GM12878 (cell line): ENCODE results near the gene KLK3. TPM values are rescaled to one million over a fixed set of nuclear protein-coding genes. Genes with fewer than 3 reads are reported as not detected.

ENCODE experiments used
- ATAC-seq: fragments of 200-7000 bp; cut with Tn5 transposase; 3 replicates; pipeline ENCODE4 v1.9.1; 2020; ENCODE audit warnings: mild to moderate bottlenecking, moderate library complexity
- BruUV-seq: library from RNA; stranded (reverse); fragments of 400-500 nt; replicated peaks from 2 replicates; lab custom pipeline; 2021; lab: Mats Ljungman, UMichigan
- CTCF ChIA-PET: fragments of 300-600 bp; sonication (Branson Sonifier 250); formaldehyde crosslinking; extraction: SDS; loops from one replicate; lab custom pipeline; 2021; ENCODE audit warnings: inconsistent platforms; lab: Yijun Ruan, JAX
- POLR2A ChIA-PET: fragments of 350-600 bp; formaldehyde crosslinking; extraction: SDS; loops from one replicate; lab custom pipeline; 2021; ENCODE audit warnings: inconsistent platforms; lab: Charles Lee
- RAD21 ChIA-PET: fragments of 300-600 bp; sonication (Branson Sonifier 250); formaldehyde crosslinking; loops from one replicate; lab custom pipeline; 2023; ENCODE audit warnings: antibody characterized with exemption; ENCODE audit not compliant: unreplicated experiment; lab: Charles Lee
- SMC1A ChIA-PET: fragments of 300-600 bp; sonication (Branson Sonifier 250); formaldehyde crosslinking; loops from one replicate; lab custom pipeline; 2023; ENCODE audit not compliant: unreplicated experiment, uncharacterized antibody; lab: Charles Lee
- DNase-seq: peaks from one replicate; pipeline ENCODE4 v3.0.0-alpha.2; 2011; ENCODE audit warnings: low read depth, low spot score
- FAIRE-seq: peaks from 3 replicates; lab custom pipeline; 2011; peaks lifted over from hg19 to GRCh38; lab: Jason Lieb, UNC
- H2AFZ ChIP-seq: 2 replicates; pipeline ENCODE4 v1.6.0; 2011; ENCODE audit warnings: low read depth, low read length, control low read depth; ENCODE audit not compliant: control insufficient read depth
- H3K27ac ChIP-seq: 2 replicates; pipeline ENCODE4 v1.5.1; 2011; ENCODE audit warnings: control low read depth; ENCODE audit not compliant: control insufficient read depth, insufficient read depth
- H3K27me3 ChIP-seq, 2 experiments: replicated peaks in 1 of 2; 2 replicates each; pipeline versions ENCODE4 v1.6.0 to v1.6.1; 2011; ENCODE audit warnings: low read length in 1 of 2; ENCODE audit not compliant: control insufficient read depth in 2 of 2, insufficient read depth in 2 of 2
- H3K36me3 ChIP-seq, 2 experiments: 2 replicates each; pipeline ENCODE4 v1.5.1; 2011; ENCODE audit warnings: low read length in 1 of 2; ENCODE audit not compliant: control insufficient read depth in 2 of 2, insufficient read depth in 2 of 2
- H3K4me1 ChIP-seq: 2 replicates; pipeline ENCODE4 v1.6.1; 2011; ENCODE audit warnings: mild to moderate bottlenecking, low read length, moderate library complexity, mixed read lengths; ENCODE audit not compliant: control insufficient read depth, insufficient read depth
- H3K4me2 ChIP-seq: 2 replicates; pipeline ENCODE4 v1.6.0; 2011; ENCODE audit warnings: control low read depth; ENCODE audit not compliant: control insufficient read depth, insufficient read depth
- H3K4me3 ChIP-seq: fragments of 200-600 bp; sonication (generic); 2 replicates; pipeline ENCODE4 v1.5.1; 2016
- H3K79me2 ChIP-seq: 2 replicates; pipeline ENCODE4 v1.6.0; 2011; ENCODE audit warnings: low read length; ENCODE audit not compliant: control insufficient read depth, insufficient read depth
- H3K9ac ChIP-seq: 2 replicates; pipeline ENCODE4 v1.8.0; 2011; ENCODE audit warnings: low read length, control low read depth, mixed read lengths; ENCODE audit not compliant: control insufficient read depth, insufficient read depth
- H3K9me3 ChIP-seq: replicated peaks from 3 replicates; pipeline ENCODE4 v1.5.1; 2011; ENCODE audit warnings: mild to moderate bottlenecking, low read length; ENCODE audit not compliant: control insufficient read depth, insufficient read depth
- H4K20me1 ChIP-seq: 2 replicates; pipeline ENCODE4 v1.6.0; 2011; ENCODE audit not compliant: control insufficient read depth, insufficient read depth
- ATF3 ChIP-seq: IDR thresholded peaks from 2 replicates; pipeline ENCODE4 v1.6.1; 2011; ENCODE audit warnings: low read depth, mild to moderate bottlenecking, low read length, moderate library complexity, borderline replicate concordance; ENCODE audit errors: extremely low read depth
- BACH1 ChIP-seq: fragments of 450-650 bp; IDR thresholded peaks from 2 replicates; pipeline ENCODE4 v1.6.1; 2017; ENCODE audit warnings: mild to moderate bottlenecking, borderline replicate concordance
- BCL11A ChIP-seq: IDR thresholded peaks from 2 replicates; pipeline ENCODE4 v1.6.1; 2011; ENCODE audit warnings: low read depth, low read length
- BHLHE40 ChIP-seq, 2 experiments: fragments of 450-650 bp in 1 of 2; IDR thresholded peaks; 2 replicates each; pipeline ENCODE4 v1.6.1; 2011 to 2017; ENCODE audit warnings: low read depth in 2 of 2, borderline replicate concordance in 1 of 2, improper control_type of control experiment in 1 of 2, low read length in 1 of 2, mild to moderate bottlenecking in 1 of 2
- BRCA1 ChIP-seq: IDR thresholded peaks from 2 replicates; pipeline ENCODE4 v1.6.1; 2011; ENCODE audit warnings: low read depth, low read length, improper control_type of control experiment
- CHD4 ChIP-seq: fragments of 200-600 bp; sonication (generic); IDR thresholded peaks from 2 replicates; pipeline ENCODE4 v1.6.1; 2016; ENCODE audit warnings: mild to moderate bottlenecking
- NBN ChIP-seq: fragments of 450-650 bp; IDR thresholded peaks from 2 replicates; pipeline ENCODE4 v1.6.1; 2016
- NR2C2 ChIP-seq: IDR thresholded peaks from 2 replicates; pipeline ENCODE4 v1.6.1; 2011; ENCODE audit warnings: borderline replicate concordance, low read depth; ENCODE audit not compliant: control insufficient read depth, insufficient read length
- SIN3A ChIP-seq: IDR thresholded peaks from 2 replicates; pipeline ENCODE4 v1.6.1; 2012; ENCODE audit warnings: low read depth, low read length, improper control_type of control experiment
- SMAD5 ChIP-seq: IDR thresholded peaks from 2 replicates; pipeline ENCODE4 v1.6.1; 2016; ENCODE audit warnings: antibody characterized with exemption, low read depth
- SPI1 ChIP-seq: IDR thresholded peaks from 2 replicates; pipeline ENCODE4 v1.6.1; 2011; ENCODE audit warnings: low read depth, mild to moderate bottlenecking, low read length, moderate library complexity, borderline replicate concordance; ENCODE audit not compliant: insufficient read depth
- SREBF1 ChIP-seq: IDR thresholded peaks from 2 replicates; pipeline ENCODE4 v1.6.1; 2012; ENCODE audit warnings: mild to moderate bottlenecking, low read length
- TCF12 ChIP-seq: IDR thresholded peaks from 2 replicates; pipeline ENCODE4 v1.6.1; 2011; ENCODE audit warnings: low read depth, mild to moderate bottlenecking, low read length
- YBX1 ChIP-seq: fragments of 450-650 bp; IDR thresholded peaks from 2 replicates; pipeline ENCODE4 v1.6.1; 2016; ENCODE audit warnings: antibody characterized with exemption
- ZBTB4 ChIP-seq: fragments of 450-650 bp; formaldehyde crosslinking; IDR thresholded peaks from 2 replicates; pipeline ENCODE4 v1.4.0; 2022; ENCODE audit warnings: mild to moderate bottlenecking, moderate library complexity
- ZNF622 ChIP-seq: fragments of 450-650 bp; IDR thresholded peaks from 2 replicates; pipeline ENCODE4 v1.6.1; 2017; ENCODE audit warnings: mild to moderate bottlenecking, inconsistent platforms
- WGBS: methylation state at CpG from one replicate; pipeline ENCODE4 v1.1.6; 2016; ENCODE audit warnings: low lambda C conversion rate; ENCODE audit not compliant: insufficient replicate concordance, insufficient coverage; ENCODE audit errors: missing lambda C conversion rate; 5-methylcytosine and 5-hydroxymethylcytosine counted together
- in situ Hi-C: fragments of 300-500 bp; cut with MboI; formaldehyde crosslinking; loops from 9 replicates; pipeline ENCODE4 v1.14.3; 2018; ENCODE audit warnings: mixed read lengths
- intact Hi-C: fragments of 100-400 bp; cut with micrococcal nuclease; formaldehyde crosslinking; loops from one replicate; pipeline ENCODE4 v1.14.2; 2022; ENCODE audit not compliant: unreplicated experiment
- polyA plus RNA-seq, 11 experiments: library from polyadenylated mRNA; depleted of rRNA in 4 of 11; unstranded in 6 of 11; stranded (reverse) in 5 of 11; fragments of >200 nt; fragmentation: Nextera tagmentation in 4 of 11; fragmentation: Illumina TruSeq in 1 of 11; extraction: Ambion mirVana in 4 of 11; extraction: Trizol in 1 of 11; gene quantifications; 1 replicate in 1 of 11; 2 replicates in 10 of 11; pipeline versions ENCODE4 v1.2.1 to v1.2.3, GENCODE V29; 2011 to 2016; ENCODE audit warnings: inconsistent platforms in 2 of 11, missing spikeins in 2 of 11, low read depth in 1 of 11
- total RNA-seq, 4 experiments: library from RNA; depleted of rRNA in 3 of 4; stranded (reverse); fragments of >200 nt in 3 of 4; fragmentation: Illumina TruSeq in 1 of 4; extraction: Trizol in 1 of 4; gene quantifications; 2 replicates each; pipeline versions ENCODE4 v1.2.1 to v1.2.3, GENCODE V29; 2013 to 2021

KLK3 gene
- total and polyA plus RNA-seq, 10 of the 15 experiments (the other 5 are each of a cell fraction or from before 2014, with no cell fraction given) = 0.31 TPM; not detected in 9

- no peak for TF ChIP-seq ZBTB4 (CRISPR knock-in tag)
- no peak for TF ChIP-seq BCL11A
- TF ChIP-seq NBN = no peak
- no peak for TF ChIP-seq NR2C2
- TF ChIP-seq SREBF1 = no peak
- TF ChIP-seq, all 136 proteins: peak for 0
Measured at GRCh38 chr19:50876456-50876855, 21.7 kb downstream of the KLK3 start (continued).

DNA sequence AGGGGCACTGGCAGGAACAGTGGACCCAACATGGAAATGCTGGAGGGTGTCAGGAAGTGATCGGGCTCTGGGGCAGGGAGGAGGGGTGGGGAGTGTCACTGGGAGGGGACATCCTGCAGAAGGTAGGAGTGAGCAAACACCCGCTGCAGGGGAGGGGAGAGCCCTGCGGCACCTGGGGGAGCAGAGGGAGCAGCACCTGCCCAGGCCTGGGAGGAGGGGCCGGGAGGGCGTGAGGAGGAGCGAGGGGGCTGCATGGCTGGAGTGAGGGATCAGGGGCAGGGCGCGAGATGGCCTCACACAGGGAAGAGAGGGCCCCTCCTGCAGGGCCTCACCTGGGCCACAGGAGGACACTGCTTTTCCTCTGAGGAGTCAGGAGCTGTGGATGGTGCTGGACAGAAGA lies 22.6 kb downstream of the KLK3 start:
- no peaks in the 10 kb centered on the region for H3K36me3 ChIP-seq
- BruUV-seq = no TSS peak
- ChIA-PET RAD21 (interaction anchor here (1.2 kb wide), 1 partner anchor 45 kb away, joined by 3 read pairs; no protein-coding TSS in a partner anchor), SMC1A (no interaction called here), POLR2A (no interaction called here), CTCF (interaction anchor here (1.9 kb wide), 1 partner anchor 28 kb away, joined by 6 read pairs; no protein-coding TSS in a partner anchor)
- FAIRE-seq = no peak
- H3K4me2 ChIP-seq = 0 out of 2 replicates have a peak overlapping the region, but pooled peaks have one; percentile 80
- no peaks in the 10 kb centered on the region for H3K79me2 ChIP-seq
- in situ Hi-C loops = no loop called here
- DNase-seq = no peak
- no peak overlapping the region for H3K27ac ChIP-seq
- TF ChIP-seq SIN3A (no peak), CHD4 (no peak), BACH1 (no peak), ZNF622 (no peak), SMAD5 (no peak), BHLHE40 (IDR thresholded peaks at IDR 0.05; ENCODE audit: borderline replicate concordance in 1 of 2, low read depth in 2 of 2, low read length in 1 of 2) (no peak), SPI1 (no peak), ATF3 (no peak), BRCA1 (no peak), YBX1 (no peak), TCF12 (no peak)
- intact Hi-C loops = no loop called here
- H3K27me3 ChIP-seq = no peaks in the 10 kb centered on the region
- no peaks in the 10 kb centered on the region for H4K20me1 ChIP-seq
- no peaks in the 10 kb centered on the region for H3K9me3 ChIP-seq
- 75% methylated on average over 5 of the region's 8 CpGs for WGBS
- 0 out of 2 replicates have a peak overlapping the region, but pooled peaks have one; percentile 94 for H2AFZ ChIP-seq
- no peak overlapping the region for H3K9ac ChIP-seq
- no peak overlapping the region for H3K4me3 ChIP-seq
- H3K4me1 ChIP-seq = peaks cover 25% of the 10 kb centered on the region
- no peak for ATAC-seq
